NCI-H2081 treated with DMSO at 0.1 percent for 48 hours (cell line): ENCODE measurements around the gene INPP5A.
"Not testable (repeated sequence)": the region's sequence is repeated elsewhere in the genome, so short reads cannot be mapped to it uniquely, and the experiment has no call there.

Experiments
- DNase-seq: peaks from one replicate; lab custom pipeline; 2025; lab: John Stamatoyannopoulos, UW

INPP5A gene

GRCh38 chr10:132564690-132565089 is 27.1 kb downstream of the INPP5A start:
- no peak for DNase-seq

DNA sequence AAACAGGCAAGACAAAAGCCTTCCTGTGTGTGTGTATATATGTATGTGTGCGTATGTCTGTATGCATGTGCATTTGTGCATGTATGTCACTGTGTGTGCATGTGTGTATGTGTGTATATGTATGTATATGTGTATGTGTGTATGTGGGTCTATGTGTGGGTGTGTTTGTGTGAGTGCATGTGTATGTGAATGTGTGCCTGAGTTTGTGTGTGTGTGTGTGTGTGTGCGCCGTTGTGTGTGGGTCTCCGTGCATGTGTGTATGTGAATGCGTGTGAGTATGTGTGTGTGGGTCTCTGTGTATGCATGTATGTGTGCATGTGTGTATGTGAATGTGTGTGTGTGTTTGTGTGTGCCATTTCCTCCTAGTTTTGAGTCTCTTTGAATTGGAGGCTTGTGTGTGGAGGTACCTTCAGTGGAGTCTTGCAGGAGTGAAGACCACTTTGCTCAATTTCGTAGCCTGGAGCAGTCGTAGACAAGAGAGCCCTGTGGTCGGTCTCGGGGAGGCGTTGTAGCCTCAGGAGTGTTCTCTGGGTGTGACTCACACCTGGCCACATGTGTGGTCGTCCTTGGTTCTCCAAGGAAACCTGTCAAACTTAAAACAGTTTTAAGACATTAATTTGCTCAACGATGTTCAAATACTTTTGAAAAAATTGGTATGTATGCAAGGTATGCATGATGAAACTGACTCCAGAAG is 28.1 kb downstream of the INPP5A start:
- no peak for DNase-seq

- no peak for DNase-seq
Observed at GRCh38 chr10:132566892-132567291, 29.3 kb downstream of the INPP5A start.

DNA sequence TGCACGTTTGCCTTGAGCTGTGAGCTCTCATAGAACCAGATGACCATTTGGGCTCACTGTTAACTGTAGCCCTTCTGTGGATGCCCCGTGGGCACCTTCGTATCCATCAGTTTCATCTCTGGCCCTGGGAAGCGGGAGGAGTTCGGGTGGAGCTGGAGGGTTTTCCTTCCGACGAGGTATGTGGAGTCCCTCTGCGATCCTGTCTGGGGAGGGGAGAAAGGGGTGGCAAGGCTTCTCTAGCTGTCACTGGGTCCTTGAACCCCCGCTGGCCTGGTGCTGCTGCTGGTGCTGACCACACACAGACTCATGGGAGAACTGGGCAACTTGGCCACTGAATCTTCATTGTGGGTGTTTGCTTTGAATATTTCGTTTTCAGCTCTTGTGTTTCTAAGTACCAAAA is 32.7 kb downstream of the INPP5A start:
- no peak for DNase-seq

DNA sequence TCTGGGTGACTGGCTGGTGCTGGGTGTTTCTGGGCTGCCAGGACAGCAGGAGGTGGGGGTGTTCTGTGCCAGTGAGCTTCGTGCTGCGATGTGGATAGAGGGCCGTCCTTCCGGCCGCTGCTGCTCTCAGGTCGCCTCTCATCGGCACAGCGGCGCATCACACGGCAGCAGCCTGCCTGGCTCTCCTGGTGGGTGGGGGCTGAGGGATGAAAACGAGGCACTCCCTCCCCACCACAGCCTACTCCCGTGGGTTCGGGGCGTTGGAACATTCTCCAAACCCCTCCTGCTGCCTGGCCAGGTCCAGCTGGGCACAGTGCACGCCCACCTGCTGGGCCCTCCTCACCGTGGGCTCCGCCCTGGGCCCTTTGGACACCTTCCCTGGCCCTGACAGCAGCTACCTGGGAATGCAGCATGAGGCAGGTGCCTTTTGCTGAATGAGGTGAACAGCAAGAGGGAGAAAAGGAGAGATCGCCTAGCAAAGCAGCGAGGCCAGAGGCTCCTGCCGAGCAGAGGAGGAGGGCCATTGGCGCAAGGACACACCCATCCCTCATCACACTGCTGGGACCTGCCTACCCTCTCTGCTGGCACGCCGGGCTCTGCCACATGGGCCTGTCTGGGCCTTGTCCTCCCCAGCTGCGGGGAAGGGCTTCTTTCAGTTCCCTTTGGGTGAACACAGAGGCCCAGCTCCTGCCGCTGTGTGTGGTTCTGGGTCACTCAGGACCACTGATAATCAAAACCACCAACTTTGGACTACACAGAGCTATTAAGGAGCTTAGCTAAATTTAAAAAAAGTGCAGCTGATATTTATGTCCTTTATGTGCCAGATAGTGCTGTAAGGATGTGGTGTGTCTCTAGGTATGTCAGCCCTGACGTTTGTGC is 33.4 kb downstream of the INPP5A start:
- DNase-seq = no peak

- no peak for DNase-seq
Observed at GRCh38 chr10:132571650-132572544, 34.3 kb downstream of the INPP5A start.

- DNase-seq = no peak
Observed at GRCh38 chr10:132572545-132572937, 35.0 kb downstream of the INPP5A start.

- DNase-seq = not testable (repeated sequence)
Observed at GRCh38 chr10:132572946-132573345, 35.4 kb downstream of the INPP5A start.

GRCh38 chr10:132574288-132574687 is 36.7 kb downstream of the INPP5A start:
- no peak for DNase-seq

GRCh38 chr10:132574783-132575319 is 37.3 kb downstream of the INPP5A start:
- DNase-seq = no peak

- no peak for DNase-seq
Observed at GRCh38 chr10:132575320-132576201, 38.0 kb downstream of the INPP5A start.

DNA sequence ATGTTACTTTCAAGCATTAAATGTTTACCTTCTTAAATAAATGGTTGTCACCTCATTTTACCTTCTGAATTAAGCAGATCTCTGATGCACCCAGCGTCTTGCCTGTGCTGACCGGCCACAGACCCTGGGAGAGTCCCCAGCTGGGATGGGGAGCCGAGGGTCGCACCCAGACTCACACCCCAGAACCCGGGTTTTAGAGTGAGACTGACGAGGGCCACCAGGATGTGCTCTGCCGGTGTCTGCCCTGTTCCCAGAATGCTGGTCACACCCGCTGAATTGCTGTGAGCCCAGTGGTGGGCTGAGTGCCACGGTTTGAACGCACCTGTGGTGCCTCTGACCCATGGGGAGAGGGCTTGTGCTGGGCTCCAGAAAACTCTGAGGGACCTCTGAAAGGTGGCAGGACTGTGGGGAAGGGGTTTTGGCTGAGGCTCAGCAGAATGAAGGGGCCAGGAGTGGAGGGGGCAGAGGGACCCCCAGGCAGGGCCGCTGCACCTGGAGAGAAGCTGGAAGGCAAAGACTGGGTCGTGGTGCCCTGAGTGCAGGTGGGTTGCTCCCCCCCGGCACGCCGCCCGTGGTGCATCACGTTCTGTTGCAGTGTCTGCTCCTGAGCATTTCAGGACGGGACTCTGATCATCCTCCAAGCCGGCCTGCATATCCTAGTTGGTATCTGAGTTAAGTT is 39.2 kb downstream of the INPP5A start:
- DNase-seq = no peak

- DNase-seq = no peak
Observed at GRCh38 chr10:132577350-132578003, 39.9 kb downstream of the INPP5A start.

DNA sequence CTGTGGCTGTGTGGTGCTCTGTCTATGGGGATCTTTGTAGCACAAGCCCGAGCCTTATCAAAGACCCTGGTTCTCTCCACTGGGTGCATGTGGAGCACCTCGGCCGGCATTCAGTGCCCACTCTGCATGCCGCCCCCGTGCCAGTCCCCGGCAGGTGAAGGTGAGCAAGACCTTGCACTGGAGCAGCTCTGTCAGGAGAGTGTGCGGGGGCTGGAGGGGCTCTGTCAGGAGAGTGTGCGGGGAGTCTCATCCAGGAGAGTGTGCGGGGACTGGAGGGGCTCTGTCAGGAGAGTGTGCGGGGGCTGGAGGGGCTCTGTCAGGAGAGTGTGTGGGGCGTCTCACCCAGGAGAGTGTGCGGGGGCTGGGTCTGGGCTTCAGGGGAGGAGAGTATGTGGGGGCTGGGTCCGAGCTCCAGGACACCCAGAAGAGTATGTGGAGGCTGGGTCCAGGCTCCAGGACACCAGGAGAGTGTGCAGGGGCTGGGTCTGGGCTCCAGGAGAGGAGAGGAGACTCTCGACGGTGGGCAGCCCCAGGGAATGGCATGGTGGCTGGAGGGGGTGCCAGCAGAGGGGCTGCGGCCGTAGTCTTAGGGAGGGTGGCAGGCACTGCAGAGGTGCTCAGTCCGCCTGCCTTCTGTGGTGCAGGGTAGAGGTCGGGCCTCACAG is 40.8 kb downstream of the INPP5A start:
- no peak for DNase-seq

GRCh38 chr10:132579027-132579859 is 41.7 kb downstream of the INPP5A start:
- DNase-seq = no peak

DNA sequence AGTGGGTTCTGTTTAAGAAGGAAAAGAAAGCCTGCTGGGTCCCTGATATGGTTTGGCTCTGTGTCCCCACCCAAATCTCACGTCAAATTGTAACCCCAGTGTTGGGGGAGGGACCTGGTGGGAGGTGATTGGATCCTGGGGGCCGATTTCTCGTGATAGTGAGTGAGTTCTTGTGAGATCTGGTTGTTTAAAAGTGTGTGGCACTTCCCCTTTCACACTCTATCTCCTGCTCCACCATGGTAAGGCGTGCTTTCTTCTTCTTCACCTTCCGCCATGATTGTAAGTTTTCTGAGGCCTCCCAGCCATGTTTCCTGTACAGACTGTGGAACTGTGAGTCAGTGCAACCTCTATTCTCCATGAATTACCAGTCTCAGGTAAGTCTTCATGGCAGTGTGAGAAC is 42.6 kb downstream of the INPP5A start:
- no peak for DNase-seq

GRCh38 chr10:132580617-132581016 is 43.0 kb downstream of the INPP5A start:
- DNase-seq = no peak

- DNase-seq = no peak
Observed at GRCh38 chr10:132582137-132582536, 44.5 kb downstream of the INPP5A start.
